ENCODE data around the gene WBP2NL.
A peak's percentile ranks its signal among the peaks of the same experiment; 100 is the strongest.
"Not testable (repeated sequence)": the region's sequence is repeated elsewhere in the genome, so short reads cannot be mapped to it uniquely, and the experiment has no call there.

Gene WBP2NL, protein sequence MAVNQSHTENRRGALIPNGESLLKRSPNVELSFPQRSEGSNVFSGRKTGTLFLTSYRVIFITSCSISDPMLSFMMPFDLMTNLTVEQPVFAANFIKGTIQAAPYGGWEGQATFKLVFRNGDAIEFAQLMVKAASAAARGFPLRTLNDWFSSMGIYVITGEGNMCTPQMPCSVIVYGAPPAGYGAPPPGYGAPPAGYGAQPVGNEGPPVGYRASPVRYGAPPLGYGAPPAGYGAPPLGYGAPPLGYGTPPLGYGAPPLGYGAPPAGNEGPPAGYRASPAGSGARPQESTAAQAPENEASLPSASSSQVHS

DNA sequence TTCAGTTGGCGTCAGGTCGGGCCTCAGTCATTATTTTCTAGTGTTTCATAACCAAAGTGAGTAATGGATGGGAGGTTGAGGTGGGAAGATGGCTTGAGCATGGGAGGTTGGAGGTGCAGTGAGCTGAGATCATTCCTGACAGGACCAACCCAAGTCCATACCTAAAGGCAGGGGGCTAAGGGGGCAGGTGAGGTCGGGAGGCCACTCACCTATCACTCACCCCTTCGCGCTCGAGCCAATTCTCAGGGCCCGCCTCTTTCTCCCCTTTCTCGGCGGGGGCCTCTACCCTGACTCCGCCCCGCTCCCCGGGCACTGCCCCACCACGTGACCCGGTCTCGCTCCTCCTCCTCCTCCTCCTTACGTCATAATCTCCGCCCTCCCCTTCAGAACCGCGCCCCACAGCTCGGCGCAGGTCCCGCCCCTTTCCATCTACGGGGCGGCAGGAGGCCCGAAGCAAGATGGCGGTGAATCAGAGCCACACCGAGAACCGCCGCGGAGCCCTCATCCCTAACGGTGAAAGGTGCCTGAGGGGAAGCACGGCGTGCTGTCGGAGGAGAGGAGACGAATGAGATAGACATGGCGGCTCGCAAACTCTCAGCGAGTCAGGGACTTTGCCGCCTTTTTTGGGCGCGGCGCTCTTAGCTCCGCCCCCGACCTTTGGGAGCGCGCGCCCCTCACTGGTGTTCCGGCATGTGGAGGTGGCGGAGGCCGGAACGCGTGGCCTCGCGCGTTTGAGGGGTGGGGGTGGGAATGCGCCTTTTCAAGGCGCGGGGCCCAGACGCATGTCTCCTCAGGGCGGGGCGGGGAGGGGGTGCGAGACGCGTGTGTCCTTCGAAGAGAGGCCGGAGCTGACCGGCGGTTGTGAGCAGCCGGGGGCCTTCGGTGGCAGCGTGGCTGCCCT lies at the start of gene WBP2NL:
WBP2NL (plus strand) TSS at position 428 of the 901 bp plus-strand sequence; CDS start at position 459, 31 bp downstream.
- DNase-seq (ENCODE audit: low spot score) = peak; percentile 76

DNA sequence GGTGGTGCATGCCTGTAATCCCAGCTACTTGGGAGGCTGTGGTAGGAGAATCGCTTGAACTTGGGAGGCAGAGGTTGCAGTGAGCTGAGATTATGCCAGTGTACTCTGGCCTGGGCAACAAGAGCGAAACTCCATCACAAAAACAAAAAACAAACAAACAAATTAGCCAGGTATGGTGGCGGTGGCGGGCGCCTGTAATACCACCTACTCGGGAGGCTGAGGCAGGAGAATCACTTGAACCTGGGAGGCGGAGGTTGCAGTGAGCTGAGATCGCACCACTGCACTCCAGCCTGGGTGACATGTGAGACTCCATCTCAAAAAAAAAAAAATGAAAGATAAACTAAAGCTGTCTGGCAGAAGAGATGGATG lies 49.7 kb upstream of the WBP2NL start:
- DNase-seq (ENCODE audit: low spot score) = not testable (repeated sequence)

DNA sequence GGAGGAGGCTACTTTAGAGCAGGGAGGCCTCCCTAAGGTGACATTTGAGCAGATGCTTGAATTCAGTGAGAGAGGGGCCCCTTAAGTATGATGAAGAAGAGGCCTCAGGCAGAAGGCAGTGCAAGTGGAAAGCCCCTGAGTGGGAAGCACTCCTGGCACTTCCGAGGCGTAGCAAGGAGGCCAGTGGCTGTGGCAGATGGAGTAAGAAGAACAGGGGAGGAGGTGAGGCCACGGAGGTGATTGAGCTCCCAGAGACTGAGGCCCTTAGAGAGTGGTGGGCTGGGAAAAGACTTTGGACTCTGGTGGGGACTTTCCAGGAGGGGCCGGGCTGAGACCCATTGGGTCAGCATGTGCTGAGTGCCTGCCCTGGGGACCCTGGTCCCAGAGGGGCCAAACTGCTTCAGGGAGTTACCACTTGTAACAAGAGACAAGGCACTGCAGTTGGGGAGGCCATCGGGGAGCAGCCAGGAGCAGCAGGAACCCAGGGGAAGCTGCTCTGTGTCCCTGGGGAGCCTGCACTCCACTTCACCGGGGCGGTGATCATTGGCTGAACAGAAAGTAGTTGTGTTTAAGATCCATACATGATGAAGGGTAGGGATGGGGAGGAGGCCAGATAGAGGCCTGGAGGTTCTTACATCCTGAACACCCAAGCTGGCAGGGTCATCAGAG lies 49.2 kb upstream of the WBP2NL start:
- no peak for DNase-seq (ENCODE audit: low spot score)

DNA sequence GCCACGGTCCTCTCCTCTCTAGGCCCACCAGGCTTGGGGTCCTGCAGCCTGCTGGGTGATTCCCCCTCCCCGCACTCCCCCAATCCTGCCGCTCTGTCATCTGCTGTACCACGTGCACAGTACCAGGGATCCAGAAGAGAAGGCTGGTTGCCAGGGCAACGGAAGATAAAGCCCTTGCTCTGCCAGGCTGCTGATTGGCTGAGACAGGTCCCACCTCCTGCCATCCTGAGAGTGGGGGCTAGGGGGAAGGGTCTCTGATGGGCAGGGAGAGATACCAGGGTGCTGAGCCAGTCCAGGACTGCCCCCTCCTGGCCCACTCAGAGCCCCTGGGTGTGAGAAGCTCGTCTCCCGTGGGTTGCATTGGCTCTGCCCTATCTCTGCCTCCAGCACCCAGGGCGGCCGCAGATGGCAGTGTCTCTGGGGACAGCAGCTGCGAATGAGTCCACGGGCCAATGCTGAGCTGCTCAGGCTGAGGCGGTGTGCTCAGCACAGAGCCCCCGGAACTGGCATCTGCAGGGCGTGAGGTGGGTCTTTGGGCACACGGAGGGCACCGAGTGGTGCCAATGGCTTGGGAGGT lies 46.6 kb upstream of the WBP2NL start, which contains the start of gene SMIM45:
SMIM45 (plus strand) TSS at position 253 of the 577 bp plus-strand sequence.
- peak; percentile 83 for DNase-seq (ENCODE audit: low spot score)

DNA sequence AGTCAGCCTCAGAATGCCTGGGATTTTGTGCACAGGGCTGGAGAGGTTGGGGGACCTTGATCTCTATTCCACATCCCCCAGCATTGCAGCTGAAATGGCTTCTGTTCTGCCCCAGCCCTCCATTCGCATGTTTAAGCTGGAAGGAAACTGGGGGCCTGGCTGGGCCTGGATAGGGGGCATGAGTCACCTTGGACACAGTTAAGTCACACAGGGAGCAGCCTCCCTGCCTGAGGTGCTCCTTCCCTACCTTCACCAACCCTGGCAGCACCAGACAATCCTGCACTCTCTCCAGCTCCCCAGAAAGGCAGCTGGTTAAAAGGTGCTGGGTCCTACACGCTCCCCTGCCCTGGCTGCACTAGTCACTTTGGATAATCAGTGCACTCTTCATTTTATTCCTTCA lies 45.9 kb upstream of the WBP2NL start:
- no peak for DNase-seq (ENCODE audit: low spot score)

DNA sequence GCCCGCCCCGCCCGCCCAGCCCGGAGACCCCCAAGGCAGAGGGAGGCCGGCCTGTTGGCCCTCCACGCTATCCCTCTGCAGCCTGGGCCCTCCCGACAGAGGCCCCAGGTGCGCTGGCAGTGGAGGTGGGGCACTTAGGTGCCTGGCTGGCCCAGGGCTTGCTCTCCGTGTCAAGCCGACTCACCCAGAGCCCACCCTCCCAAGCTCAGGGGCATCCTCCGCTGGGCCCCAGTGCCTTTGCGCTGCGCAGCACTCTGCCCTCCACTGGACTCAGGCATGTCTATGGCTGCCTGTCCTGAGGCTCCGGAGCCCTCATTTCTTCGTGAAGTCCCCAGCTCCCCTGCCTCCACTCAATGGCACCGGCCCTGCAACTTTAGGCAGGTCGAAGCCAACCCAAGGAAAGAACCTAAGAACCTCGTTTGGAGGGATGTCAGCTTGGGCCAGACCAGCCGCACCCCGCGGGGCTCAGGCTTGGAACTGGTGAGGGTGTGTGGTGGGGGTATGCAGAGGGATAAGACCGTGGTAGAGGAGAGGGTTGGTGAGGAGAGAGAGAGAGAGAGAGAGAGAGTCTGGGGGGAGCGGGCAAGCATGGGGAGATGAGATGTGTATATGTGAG lies 40.5 kb upstream of the WBP2NL start:
- DNase-seq (ENCODE audit: low spot score) = no peak

DNA sequence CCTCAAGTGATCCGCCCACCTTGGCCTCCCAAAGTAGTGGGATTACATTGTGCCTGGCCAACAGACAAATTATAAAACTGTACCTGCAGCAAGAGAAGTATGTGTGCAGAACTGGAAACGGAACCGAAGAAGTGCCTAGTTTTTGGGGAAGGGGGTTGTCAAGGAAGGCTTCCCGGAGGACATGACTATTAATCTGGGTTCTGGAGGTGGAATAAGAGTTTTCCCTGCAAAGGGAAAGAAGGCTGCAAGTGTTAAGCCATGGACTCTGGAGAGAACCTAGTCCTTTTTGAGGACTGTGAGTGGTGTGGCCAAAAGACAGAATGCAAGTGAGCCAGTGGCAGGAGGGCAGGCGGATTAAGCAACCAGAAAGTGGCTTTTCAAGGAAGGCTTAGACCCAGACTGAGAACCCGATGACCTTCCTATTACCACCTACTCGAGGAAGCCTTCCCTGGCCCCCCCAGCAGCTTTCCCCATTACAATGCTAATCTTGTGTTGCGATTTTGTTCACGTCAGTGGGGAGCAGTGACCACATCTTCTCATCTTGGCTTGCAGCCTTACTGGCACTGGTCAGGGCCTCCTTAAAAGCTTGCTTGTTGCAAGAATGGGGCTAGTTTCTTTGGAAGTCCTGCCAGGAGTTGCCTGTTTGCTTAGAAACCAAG lies 35.0 kb upstream of the WBP2NL start:
- peak; percentile 80 for DNase-seq (ENCODE audit: low spot score)

DNA sequence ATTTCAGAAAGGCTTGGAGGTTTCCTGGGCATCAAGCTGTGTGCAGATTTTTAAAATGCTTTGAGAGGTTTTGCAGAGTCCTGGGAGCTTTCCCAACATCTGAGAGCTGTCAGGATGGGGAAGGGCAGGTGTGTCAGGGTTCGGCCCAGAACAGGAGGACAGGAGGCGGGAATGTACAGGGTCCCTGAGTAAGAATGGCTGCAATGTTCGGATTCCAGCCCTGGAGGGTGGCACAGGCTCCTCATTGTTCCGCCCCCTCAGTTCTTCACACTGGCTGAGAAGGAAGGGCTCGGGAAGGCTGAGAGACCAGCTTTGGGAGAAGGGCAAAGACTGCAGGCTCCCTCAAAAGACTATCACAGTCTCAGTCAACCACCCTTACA lies 34.5 kb upstream of the WBP2NL start:
- DNase-seq (ENCODE audit: low spot score) = no peak

DNA sequence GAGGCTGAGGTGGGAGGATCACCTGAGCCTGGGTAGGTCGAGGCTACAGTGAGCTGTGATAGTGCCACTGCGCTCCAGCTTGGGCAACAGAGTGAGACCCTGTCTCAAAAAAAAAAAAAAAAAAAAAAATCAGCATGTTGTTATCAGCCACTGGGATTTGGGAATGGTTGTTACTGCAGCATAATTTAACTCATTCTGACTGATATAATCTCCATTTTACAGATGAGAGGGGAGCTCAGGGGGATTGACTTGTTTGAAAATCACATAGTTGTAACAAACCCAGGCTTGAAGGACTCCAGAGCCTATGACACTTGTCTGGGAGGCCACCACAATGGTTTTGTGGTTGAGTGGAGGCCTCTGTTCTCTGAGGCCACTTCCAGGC lies 32.4 kb upstream of the WBP2NL start:
- DNase-seq (ENCODE audit: low spot score) = no peak

DNA sequence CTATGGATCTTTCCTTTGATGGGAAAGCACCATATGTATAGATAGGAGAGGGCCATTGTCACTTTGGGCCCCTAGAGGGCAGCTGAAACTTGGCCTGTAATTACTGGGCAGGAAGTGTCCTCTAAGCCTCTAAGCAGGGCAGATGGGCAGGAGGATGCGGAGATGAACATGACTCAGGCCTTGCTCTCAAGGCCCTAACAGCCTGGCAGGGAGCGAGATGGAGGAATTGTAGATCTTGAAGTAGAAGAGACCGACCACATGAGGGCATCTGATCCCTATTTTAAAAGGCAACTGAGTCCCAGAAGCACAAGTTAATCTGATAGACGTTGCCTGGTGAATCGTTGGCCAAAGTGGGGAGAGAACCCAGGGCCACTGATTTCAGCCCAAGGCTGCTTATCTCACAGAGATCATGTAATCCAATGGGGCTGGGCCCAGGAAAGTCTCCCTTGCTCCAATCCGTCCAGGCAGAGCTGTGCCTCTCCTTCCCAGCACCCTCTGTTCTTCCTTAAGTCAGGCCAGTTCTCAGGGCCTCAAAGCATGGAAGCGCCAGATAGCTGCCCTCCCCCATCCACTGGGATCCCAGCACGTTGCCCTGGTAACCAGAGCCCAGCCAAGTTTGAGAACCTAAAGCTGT lies 31.9 kb upstream of the WBP2NL start:
- DNase-seq (ENCODE audit: low spot score) = peak; percentile 80

DNA sequence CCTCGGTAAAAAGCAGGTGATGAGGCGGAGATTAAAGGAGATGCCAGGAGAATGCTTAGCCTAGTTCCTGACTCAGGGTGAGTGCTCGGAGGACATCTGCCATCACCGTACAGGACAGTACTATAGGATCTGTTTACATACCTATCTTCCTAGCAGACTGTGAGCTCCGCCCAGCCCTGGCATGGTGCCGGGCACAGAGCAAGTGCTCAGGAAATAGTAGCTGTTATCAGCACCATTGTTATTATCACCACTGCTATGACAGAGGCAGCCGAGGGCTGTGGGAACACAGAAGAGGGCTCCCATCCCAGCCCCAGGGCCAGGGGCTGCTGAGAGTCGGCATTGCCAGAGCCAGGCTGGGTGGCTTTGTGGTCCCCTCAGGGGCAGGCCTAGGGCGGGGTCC lies 30.0 kb upstream of the WBP2NL start:
- no peak for DNase-seq (ENCODE audit: low spot score)

DNA sequence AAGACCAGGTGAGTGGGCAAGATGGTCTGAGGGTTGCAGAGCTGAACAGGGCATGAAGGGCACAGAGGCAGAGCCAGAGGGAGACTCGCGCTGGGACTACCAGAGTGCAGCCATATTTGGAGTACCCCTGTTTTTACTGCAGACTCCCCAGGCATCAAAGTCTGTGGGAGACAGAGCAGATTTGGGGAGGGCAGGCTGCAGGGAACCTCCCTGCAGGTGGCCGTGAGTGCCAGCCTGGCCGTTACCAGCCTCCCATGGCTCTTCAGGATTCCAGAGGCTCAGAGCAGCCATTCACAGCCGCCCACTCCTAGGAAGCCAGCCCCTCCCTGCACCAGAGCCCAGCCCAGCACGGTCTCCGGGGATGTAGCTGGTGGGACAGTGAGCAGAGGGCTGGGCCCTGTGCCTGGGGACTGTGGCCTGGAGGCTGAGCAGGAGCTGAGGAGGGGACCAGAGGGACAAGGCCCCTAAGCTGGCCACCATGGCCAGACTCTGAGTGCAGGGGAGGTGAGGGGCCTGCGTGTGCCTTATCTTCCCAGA lies 29.4 kb upstream of the WBP2NL start, which contains the start of gene SEPTIN3:
SEPTIN3 (plus strand) TSS at position 334 of the 537 bp plus-strand sequence. CDS start 2,050 bp downstream, outside the sequence.
- no peak for DNase-seq (ENCODE audit: low spot score)

DNA sequence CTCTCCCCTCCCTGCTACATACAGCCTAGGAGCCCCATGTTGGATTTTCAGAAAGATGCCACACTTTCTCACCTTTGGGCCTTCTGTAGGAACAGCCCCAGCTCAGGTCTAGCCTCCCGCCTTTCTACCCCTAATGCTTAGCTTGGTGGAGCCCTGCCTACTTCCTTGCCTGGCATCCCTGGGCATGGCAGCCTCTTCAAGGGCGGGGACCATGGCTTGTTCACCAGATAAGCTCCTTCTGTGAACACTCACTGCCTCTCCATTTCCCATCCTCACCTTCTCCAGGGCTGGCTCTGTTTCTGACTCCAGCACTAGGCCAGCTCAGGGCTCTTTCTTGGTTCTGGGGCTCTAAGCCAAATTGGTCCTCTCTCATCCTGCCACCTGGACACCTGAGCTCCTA lies 28.0 kb upstream of the WBP2NL start:
- no peak for DNase-seq (ENCODE audit: low spot score)

DNA sequence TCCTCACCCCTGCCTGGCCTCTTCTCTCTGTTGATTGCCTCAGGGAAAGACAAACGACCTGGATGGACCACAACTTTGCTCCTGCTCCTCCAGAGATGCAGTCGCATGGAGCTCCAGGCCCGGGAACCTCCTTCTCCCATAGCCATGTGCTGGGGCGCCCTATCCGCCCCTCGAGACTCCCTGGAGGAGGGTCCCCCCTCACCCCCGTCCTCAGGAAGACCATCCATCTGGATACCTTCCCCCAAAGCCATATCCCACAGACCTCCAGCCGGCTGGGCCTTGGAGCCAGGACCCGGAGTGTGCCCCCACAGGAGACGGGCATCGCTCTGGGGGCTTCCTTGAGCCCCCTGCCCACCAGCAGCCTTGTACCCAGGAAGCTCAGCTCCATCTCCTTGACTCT lies 27.2 kb upstream of the WBP2NL start:
- no peak for DNase-seq (ENCODE audit: low spot score)

DNA sequence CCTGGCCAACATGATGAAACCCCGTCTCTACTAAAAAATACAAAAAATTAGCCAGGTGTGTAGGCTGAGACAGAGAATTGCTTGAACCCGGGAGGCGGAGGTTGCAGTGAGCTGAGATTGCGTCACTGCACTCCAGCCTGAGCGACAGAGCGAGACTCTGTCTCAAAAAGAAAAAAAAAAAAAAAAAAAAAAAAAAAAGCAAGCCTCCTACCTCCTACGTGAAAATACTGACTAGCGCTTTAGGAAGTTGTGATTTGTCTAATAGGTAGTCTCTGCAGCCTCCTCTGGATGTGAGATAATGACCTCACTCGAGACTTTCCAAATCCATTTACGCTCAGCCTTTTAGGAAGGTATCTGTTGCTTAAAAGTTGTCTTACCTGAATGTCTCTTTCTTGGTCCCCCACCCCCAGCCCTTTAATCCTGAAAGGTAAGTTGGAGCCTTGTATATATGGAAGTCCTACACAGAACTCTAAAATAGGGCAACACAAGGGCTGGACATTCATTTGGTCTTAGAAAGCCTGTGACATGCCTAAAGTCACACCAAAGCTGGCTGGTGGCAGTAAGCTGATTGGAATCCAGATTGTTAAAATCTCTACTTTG lies 23.8 kb upstream of the WBP2NL start:
- no peak for DNase-seq (ENCODE audit: low spot score)

DNA sequence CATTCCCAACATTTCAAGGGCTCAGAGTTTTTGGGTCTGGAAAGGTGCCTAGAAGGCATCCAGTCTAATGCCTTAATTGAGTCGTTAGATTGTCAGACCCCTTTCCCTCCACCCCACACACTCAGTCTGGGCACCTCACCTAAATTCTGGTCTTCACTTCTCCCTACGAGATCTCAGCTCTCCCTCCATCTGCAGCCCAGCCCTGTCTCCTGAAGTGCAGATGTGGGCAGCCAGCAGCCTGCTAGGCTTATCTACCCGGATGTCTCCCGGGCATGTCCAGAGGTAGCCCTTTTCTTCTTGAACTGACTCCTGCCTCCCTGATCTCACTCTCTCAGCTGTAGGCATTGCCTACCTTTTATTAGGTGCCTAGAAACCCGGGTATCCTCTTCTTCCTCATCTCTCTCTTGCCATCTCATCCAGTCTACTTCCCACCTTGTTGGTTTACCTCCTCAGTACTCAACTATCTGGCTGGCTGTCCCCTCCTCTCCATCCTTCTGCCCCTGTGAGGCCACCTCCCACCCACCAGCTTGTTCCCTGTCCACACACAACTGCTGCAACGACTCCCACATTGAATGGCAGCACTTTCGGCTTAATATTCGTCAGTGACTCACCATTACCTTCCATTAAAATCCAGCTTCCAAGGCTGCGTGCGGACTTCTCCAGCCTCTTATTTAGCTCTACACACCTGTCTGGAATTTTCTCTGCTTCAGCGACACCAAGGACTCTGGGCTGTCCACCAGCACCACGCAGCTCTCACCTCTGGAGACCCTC lies 23.1 kb upstream of the WBP2NL start:
- DNase-seq (ENCODE audit: low spot score) = no peak

DNA sequence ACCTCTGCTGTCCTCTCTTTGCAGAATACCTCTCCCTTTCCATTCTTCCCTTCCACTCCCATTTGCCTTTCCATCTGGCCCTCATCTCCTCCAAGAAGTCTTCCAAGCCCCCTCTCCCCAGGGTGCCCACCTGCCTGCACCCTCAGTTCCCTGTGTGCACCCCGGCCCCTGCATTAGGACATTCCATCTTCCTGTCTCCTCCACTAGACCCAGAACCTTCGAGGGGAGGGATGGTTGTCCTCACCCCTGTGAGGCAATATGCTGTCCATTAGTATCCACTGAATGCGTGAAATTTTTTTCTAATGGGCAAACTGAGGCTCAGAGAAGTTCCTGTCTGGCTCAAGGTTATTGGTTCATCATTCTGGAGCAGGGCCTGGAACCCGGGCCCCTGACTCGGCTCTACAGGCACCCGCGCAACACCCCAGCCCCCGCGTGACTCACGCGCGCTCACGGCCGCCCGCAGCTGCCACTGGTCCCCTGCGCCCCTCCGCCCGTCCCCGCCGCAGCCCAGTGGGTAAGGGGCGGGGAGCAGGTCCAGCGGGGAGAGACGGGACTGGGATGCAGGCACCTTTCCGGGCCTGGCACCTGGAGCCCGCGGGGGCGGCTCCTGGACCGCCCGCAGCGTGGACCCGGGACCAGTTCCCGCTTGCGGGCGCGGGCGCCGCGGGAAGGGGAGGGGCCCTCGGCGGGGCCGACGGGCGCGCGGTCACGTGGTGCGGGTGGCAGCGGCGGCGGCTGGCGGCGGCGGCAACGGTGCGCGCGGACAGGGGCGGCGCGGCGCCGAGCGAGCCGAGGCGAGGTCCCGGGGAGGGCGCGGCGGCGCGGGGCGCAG lies 22.3 kb upstream of the WBP2NL start:
- peak; percentile 61 for DNase-seq (ENCODE audit: low spot score)

DNA sequence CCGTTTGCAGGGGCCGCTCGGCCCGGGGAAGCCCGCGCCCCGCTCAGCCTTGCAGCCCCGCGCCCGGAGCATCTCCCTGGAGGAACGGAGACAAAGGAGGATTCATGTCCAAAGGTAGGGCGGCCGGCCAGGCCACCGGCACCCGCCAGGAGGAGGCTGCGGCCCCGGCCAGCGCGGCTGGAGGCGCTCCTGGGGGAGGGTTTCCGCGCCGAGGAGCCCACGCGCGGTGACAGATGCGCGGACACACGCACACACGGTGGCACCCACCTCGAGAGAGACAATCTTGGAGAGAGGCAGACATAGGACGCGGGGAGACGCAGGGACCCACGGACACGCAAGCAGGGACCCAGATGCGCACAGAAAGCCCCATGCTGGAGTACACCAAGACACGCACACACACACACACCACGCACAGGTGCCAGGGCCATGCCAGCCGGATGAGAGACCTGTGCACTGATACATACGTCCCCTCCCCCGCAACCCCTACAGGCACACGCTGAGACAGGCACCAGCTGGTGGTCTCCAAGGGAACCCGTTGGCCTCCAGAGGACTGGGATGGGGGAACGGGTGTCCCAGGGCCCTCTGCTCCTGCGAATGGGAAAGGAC lies 21.5 kb upstream of the WBP2NL start:
- DNase-seq (ENCODE audit: low spot score) = no peak

Data from globus pallidus (tissue), 1 donor.